Activated naive CD4-positive, alpha-beta T cell treated with Interleukin-2 at 50 U/mL for 16 hours (primary cell): ENCODE measurements around the gene DSCAML1.

Experiments
- DNase-seq: peaks from one replicate; pipeline ENCODE4 v3.0.0-alpha.2; 2020

The DSCAML1 gene

GRCh38 chr11:117391181-117391580, 405.8 kb downstream of the DSCAML1 start:
- no peak for DNase-seq

DNA sequence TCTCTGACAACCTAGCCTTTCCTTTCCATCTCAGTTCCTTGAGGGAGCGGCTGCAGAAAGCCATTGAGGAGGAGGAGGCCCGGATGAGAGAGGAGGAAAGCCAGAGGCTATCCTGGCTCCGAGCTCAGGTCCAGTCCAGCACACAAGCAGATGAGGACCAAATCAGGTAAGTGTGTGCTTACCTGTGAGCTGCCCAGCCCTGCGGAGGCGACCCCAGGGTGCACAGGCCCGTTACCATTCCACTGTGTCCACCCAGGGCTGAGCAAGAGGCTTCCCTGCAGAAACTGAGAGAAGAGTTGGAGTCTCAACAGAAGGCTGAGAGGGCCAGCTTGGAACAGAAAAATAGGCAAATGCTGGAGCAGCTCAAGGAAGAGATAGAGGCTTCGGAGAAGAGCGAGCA, 406.3 kb downstream of the DSCAML1 start:
- no peak for DNase-seq

DNA sequence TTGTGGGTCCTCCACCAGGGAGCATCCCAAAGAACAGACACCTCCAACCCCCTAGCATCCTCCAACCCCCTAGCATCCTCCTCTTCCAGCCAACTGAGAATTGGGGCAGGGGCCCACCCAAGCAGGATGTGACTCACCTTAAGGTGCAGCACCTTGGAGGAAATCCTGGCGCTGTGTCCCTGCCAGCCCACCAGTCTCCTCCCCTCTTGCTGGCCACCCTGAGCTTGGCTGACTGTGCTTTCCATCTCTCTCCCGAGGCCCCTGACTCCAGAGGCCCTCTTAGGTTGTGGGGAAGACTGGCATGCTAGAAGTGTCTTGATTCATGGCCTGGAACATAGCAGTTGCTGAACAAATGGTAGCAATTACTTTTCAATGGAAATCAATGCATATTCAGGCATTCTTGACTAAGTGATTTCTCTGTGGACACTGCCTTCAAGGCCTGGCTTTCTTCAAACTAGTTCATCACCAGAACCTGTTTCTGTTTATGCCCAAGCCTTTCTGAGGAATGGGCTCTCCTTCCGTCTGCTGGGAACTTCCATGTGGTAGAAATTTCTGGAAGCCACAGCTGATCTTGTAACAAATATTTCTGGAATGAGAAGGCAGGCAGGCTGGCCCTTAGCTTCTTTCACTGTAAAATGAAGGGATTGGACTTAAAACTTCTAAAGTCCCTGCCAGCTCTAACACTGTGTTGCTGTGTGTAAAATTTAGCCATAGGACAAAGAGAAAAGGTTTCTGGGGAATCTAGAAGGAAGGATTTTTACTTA, 408.8 kb downstream of the DSCAML1 start:
- DNase-seq: no peak

GRCh38 chr11:117385906-117386305, 411.1 kb downstream of the DSCAML1 start:
- no peak for DNase-seq

DNA sequence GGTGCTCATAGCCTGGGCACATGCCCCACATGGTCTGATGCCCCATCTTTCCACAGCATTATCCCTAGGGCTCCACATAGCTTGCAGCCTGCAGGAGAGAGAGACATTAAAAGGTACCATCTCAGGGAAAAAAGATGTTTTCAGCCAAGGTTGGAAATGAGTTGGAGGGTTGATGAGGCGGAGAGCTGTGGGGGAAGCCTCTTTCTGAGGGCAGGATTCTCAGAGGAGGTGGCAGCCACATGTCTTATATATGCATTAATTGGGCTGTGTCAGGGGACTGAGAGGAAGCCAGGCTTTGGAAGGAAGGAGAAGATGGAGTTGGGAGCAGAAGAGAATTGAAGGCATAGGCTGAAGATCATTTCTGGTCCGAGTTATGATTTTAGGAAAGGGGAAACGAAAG, 411.5 kb downstream of the DSCAML1 start:
- no peak for DNase-seq

DNA sequence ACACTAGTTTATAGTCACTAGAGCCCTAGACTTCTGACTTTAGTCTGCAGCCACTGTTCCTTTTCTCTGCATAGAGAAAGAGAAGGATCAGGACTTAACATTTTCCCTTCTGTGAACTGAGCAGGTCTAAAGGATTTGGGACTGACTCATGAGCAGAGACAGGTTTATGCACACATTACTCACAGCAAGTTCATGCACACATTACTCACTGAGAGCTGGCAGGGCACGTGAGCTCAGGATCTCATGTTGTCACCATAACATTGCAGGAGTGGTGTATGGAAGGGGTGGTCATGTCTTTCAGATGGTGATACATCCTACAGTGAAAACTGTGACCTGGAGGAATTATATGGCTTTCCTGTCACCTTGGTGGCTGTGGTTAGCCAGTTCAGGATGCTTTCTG, 413.0 kb downstream of the DSCAML1 start:
- no peak for DNase-seq

- no peak for DNase-seq
Observed at GRCh38 chr11:117382746-117383145, 414.3 kb downstream of the DSCAML1 start.

DNA sequence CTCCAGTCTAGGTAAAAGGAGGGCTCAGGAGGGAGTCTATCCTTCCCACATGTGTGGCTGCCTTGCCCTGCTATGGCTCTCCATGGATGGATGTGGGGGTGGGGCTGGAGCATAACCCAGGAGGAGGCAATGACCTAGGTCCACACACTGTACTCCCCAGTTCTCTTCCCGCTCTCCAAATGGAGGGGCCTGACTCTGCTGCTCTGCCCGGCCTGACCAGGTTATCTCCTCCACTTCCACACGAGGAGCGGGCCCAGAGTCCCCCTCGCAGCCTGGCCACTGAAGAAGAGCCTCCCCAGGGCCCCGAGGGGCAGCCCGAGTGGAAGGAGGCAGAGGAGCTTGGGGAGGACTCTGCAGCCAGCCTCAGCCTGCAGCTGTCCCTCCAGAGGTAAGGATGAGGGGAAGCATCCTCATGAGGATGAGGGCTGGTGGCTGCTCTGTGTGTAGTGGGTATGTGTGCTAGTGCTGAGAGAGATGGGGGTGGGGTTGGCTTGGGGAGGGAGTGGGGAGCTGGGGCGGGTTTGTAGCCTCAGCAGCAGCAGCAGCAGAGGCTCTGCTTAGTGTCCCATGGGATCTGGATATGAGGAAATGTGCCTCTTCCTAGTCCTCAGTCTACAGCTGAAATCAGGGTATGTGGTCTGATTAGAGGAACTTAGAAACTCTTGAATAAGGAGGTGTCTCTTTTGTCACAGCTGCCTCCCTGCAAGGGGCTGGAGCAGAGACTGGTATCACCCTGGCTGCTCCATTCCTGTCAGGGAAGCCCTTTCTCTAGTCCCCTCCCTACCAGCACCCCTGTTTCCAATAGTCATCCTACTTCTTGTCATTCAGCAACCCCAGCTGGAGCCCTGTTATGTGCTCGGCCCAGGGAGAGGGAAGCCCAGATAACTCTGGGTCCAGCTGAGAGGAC, 415.3 kb downstream of the DSCAML1 start:
- no peak for DNase-seq

- DNase-seq: no peak
Observed at GRCh38 chr11:117380676-117381075, 416.3 kb downstream of the DSCAML1 start.

GRCh38 chr11:117378976-117379865, 417.8 kb downstream of the DSCAML1 start:
- no peak for DNase-seq
